HFFc6 (cell line): Measurements from ENCODE around the gene BDP1. TPM values are rescaled to one million over a fixed set of nuclear protein-coding genes. Genes with fewer than 3 reads are reported as not detected.

Experiments
- DNase-seq: peaks from one replicate; pipeline ENCODE4 v3.0.0-alpha.2; 2018
- H3K27ac Mint-ChIP-seq: 2 replicates; pipeline ENCODE4 v1.8.0; 2020; ENCODE audit warnings: mild to moderate bottlenecking, mixed read lengths
- H3K27me3 Mint-ChIP-seq: 2 replicates; pipeline ENCODE4 v1.8.0; 2021; ENCODE audit warnings: mild to moderate bottlenecking, moderate library complexity, mixed read lengths; ENCODE audit not compliant: insufficient read depth
- H3K36me3 Mint-ChIP-seq: 2 replicates; pipeline ENCODE4 v1.8.0; 2021; ENCODE audit warnings: low read depth, mixed read lengths
- H3K4me1 Mint-ChIP-seq: 2 replicates; pipeline ENCODE4 v1.8.0; 2020; ENCODE audit warnings: low read depth, mixed read lengths
- H3K4me3 Mint-ChIP-seq: 2 replicates; pipeline ENCODE4 v1.8.0; 2020; ENCODE audit warnings: mild to moderate bottlenecking, moderate library complexity, mixed read lengths
- H3K9me3 Mint-ChIP-seq: 2 replicates; pipeline ENCODE4 v1.8.0; 2020; ENCODE audit warnings: mild to moderate bottlenecking, mixed read lengths
- CTCF ChIP-seq: fragments of 200-600 bp; sonication (generic); IDR thresholded peaks from 2 replicates; pipeline ENCODE4 v1.5.0; 2021; ENCODE audit warnings: antibody characterized with exemption, mild to moderate bottlenecking
- total RNA-seq, 6 experiments: library from RNA; stranded (reverse); fragmentation: NEBNext Ultra II Directional; extraction: Animal tissue kit (Norgen Biotek cat#: 25700); gene quantifications; 2 replicates in 1 of 6; 3 replicates in 5 of 6; pipeline ENCODE4 v1.2.3, GENCODE V29; 2021

The BDP1 gene
- total RNA-seq, 6 experiments from 2014 or later, result 13.1 to 15.9 (median 14.8) TPM

- Mint-ChIP-seq H3K27ac (no peak overlapping the region), H3K27me3 (no peaks in the 10 kb centered on the region; the same call in none of the 2 replicates), H3K4me3 (no peak overlapping the region), H3K4me1 (no peaks in the 10 kb centered on the region), H3K36me3 (no peaks in the 10 kb centered on the region; the same call in 1 of the 2 replicates), H3K9me3 (no peaks in the 10 kb centered on the region)
- no peak for DNase-seq
- TF ChIP-seq CTCF, result no peak
These were observed 160.4 kb downstream of the BDP1 start for GRCh38 chr5:71615809-71616208.

Other genes with a start within 250 kb of the BDP1 start
- 10 to 100 TPM; 11.7 to 22.4 (median 14.0) TPM for gene MCCC2, start 131.7 kb downstream of the BDP1 start, total RNA-seq